Lower lobe of right lung (tissue), 2 donors: Measurements from ENCODE around the gene C3. TPM values are rescaled to one million over a fixed set of nuclear protein-coding genes. Genes with fewer than 3 reads are reported as not detected.
"Not testable (repeated sequence)": the region's sequence is repeated elsewhere in the genome, so short reads cannot be mapped to it uniquely, and the experiment has no call there.

Experiments used
- ATAC-seq, 2 donors: fragments of 200-7000 bp; cut with Tn5 transposase; one replicate each; pipeline ENCODE4 v1.9.1; 2020 to 2022; ENCODE audit warnings: mild to moderate bottlenecking in 2 of 2, moderate library complexity in 2 of 2
- DNase-seq: peaks from one replicate; pipeline ENCODE4 v3.0.0-alpha.2; 2020
- H3K27ac ChIP-seq: fragments of 200-600 bp; one replicate; pipeline ENCODE4 v1.8.0; 2022
- H3K27me3 ChIP-seq: fragments of 200-600 bp; one replicate; pipeline ENCODE4 v1.8.0; 2022; ENCODE audit warnings: low read depth
- H3K36me3 ChIP-seq: fragments of 200-600 bp; one replicate; pipeline ENCODE4 v1.8.0; 2022; ENCODE audit warnings: mild to moderate bottlenecking
- H3K4me1 ChIP-seq: fragments of 200-600 bp; one replicate; pipeline ENCODE4 v1.8.0; 2022
- H3K4me3 ChIP-seq: fragments of 200-600 bp; one replicate; pipeline ENCODE4 v1.8.0; 2022; ENCODE audit warnings: mild to moderate bottlenecking
- H3K9me3 ChIP-seq: fragments of 200-600 bp; one replicate; pipeline ENCODE4 v1.8.0; 2022
- intact Hi-C: fragments of 100-400 bp; cut with DNase I; formaldehyde crosslinking; loops from one replicate; pipeline ENCODE4 v1.11.0; 2022
- total RNA-seq: library from RNA; stranded (reverse); fragmentation: NEBNext Ultra II Directional; extraction: Animal tissue kit (Norgen Biotek cat#: 25700); gene quantifications from one replicate; pipeline ENCODE4 v1.2.1, GENCODE V29; 2021
- TF ChIP-seq, protein P1 (sequence below): fragments of 200-600 bp; IDR thresholded peaks from one replicate; pipeline ENCODE4 v1.8.0; 2022; ENCODE audit warnings: antibody characterized with exemption, mild to moderate bottlenecking
- donor health status: DM: no; HTN: yes; CAD: no; lungs with severe emphysema.

C3 gene
- total RNA-seq, 1 donor from 2014 or later, result 1,321 TPM

GRCh38 chr19:6750062-6750461 lies 29.6 kb upstream of the C3 start:
- Histone ChIP-seq H3K4me3 (no peak overlapping the region), H3K27me3 (no peaks in the 10 kb centered on the region), H3K36me3 (peaks cover 82% of the 10 kb centered on the region), H3K4me1 (peaks cover 26% of the 10 kb centered on the region), H3K27ac (no peak overlapping the region), H3K9me3 (no peaks in the 10 kb centered on the region)
- no peak for DNase-seq
- ATAC-seq, result no peak
- intact Hi-C loops, result no loop called here
- TF ChIP-seq, protein P1, sequence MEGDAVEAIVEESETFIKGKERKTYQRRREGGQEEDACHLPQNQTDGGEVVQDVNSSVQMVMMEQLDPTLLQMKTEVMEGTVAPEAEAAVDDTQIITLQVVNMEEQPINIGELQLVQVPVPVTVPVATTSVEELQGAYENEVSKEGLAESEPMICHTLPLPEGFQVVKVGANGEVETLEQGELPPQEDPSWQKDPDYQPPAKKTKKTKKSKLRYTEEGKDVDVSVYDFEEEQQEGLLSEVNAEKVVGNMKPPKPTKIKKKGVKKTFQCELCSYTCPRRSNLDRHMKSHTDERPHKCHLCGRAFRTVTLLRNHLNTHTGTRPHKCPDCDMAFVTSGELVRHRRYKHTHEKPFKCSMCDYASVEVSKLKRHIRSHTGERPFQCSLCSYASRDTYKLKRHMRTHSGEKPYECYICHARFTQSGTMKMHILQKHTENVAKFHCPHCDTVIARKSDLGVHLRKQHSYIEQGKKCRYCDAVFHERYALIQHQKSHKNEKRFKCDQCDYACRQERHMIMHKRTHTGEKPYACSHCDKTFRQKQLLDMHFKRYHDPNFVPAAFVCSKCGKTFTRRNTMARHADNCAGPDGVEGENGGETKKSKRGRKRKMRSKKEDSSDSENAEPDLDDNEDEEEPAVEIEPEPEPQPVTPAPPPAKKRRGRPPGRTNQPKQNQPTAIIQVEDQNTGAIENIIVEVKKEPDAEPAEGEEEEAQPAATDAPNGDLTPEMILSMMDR, result no peak

DNA sequence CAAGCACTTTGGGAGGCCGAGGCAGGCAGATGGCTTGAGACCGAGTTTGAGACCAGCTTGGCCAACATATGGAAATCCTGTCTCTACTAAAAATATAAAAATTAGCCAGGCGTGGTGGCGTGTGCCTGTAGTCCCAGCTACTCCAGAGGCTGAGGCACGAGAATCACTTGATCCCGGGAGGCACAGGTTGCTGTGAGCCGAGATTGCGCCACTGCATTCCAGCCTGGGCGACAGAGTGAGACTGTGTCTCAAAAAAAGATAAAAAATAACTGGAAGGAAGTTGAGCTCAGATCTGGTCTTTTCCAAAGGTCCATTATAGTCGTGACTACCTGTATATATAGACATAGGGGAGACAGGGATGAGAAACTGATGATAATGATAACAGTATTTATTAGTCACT lies 28.1 kb upstream of the C3 start:
- intact Hi-C loops, ATAC-seq, H3K9me3 ChIP-seq, H3K27me3 ChIP-seq, H3K27ac ChIP-seq, H3K4me3 ChIP-seq: not testable (repeated sequence)
- DNase-seq, result peak; percentile 64
- Histone ChIP-seq H3K36me3 (peaks cover 89% of the 10 kb centered on the region), H3K4me1 (peaks cover 39% of the 10 kb centered on the region)

GRCh38 chr19:6745965-6746364 lies 25.5 kb upstream of the C3 start:
- DNase-seq (no peak), ATAC-seq (no peak)
- peaks cover 79% of the 10 kb centered on the region for H3K36me3 ChIP-seq
- intact Hi-C loops, result no loop called here
- TF ChIP-seq, protein P1, result no peak
- H3K4me1 ChIP-seq, result peaks cover 51% of the 10 kb centered on the region
- H3K4me3 ChIP-seq, result no peak overlapping the region
- no peak overlapping the region for H3K27ac ChIP-seq
- no peaks in the 10 kb centered on the region for H3K27me3 ChIP-seq
- H3K9me3 ChIP-seq, result no peaks in the 10 kb centered on the region

DNA sequence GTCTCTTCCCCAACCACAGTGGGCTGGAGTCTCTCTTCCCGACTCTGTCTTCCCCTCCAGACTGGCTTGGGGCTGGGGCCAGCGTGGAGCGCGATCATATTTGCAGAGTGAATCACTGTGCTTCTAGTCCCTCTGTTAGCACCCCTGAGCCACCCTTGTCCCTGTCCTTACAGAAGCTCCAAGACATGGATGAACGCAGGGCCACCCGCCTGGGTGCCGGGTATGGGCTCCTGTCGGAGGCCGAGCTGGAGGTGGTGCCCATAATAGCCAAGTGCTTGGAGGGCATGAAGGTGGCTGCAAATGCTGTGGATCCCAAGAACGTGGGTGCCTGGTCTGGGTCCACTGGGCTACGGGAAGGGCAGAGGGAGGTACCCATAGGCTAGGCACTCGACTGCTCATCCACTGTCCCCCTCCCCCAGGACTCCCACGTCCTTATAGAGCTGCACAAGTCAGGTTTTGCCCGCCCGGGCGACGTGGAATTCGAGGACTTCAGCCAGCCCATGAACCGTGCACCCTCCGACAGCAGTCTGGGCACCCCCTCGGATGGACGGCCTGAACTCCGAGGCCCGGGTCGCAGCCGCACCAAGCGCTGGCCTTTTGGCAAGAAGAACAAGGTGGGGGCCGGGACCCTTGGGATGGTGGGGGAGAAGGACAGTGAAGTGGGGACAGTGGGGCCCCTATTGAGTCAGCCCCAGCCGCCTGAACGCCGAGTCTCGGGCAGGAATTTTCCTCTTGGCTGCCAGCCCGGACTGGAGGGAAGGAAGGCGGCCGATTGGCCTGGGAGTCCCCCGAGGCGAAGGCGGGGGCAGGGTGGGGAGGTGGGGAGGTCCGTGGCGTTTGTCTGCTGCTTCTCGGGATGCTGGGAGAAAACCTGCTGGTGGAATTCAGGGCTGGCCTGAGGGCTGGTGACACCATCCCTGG lies 24.2 kb upstream of the C3 start:
- H3K27me3 ChIP-seq, result no peaks in the 10 kb centered on the region
- H3K4me3 ChIP-seq, result peak overlapping the region; percentile 31
- TF ChIP-seq, protein P1, result no peak
- intact Hi-C loops, result no loop called here
- H3K9me3 ChIP-seq, result no peaks in the 10 kb centered on the region
- peak overlapping the region; percentile 82 for H3K27ac ChIP-seq
- peaks cover 58% of the 10 kb centered on the region for H3K4me1 ChIP-seq
- ATAC-seq (peak; percentile 83 to 84), DNase-seq (peak; percentile 81)
- H3K36me3 ChIP-seq, result peaks cover 66% of the 10 kb centered on the region

DNA sequence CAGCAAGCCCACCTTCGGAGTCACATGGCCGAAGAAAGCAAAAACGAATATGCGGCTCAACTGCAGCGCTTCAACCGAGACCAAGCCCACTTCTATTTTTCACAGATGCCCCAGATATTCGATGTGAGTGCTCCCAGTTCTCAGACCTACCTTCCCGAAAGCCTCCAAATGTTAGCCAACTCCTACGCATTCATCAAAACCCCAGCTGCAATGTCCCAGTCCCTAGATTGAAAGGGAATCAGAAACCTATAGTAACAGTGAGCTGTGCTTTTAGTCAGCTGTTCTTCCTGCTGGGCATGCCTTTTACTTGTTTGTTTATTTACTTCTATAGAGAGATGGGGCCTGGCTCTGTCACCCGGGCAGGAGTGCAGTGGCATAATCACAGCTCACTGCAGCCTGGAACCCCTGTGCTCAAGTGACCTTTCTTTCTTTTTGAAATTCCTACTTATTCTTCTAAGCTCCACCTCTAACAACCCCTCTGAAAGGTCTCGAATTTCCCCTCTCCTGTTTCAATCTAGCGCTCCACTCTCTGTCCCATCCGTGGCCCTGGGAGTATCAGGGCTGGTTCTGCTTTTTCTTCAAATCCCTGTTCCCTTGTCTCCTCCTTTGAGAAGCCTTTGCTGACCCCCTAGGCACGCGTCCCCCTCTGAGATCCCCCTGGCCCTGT lies 23.4 kb upstream of the C3 start:
- Histone ChIP-seq H3K4me3 (peak overlapping the region; percentile 31), H3K9me3 (no peaks in the 10 kb centered on the region), H3K27ac (peak overlapping the region; percentile 82), H3K36me3 (peaks cover 58% of the 10 kb centered on the region), H3K4me1 (peaks cover 62% of the 10 kb centered on the region), H3K27me3 (no peaks in the 10 kb centered on the region)
- TF ChIP-seq, protein P1, result no peak
- ATAC-seq (no peak), DNase-seq (peak; percentile 11)
- intact Hi-C loops, result no loop called here

DNA sequence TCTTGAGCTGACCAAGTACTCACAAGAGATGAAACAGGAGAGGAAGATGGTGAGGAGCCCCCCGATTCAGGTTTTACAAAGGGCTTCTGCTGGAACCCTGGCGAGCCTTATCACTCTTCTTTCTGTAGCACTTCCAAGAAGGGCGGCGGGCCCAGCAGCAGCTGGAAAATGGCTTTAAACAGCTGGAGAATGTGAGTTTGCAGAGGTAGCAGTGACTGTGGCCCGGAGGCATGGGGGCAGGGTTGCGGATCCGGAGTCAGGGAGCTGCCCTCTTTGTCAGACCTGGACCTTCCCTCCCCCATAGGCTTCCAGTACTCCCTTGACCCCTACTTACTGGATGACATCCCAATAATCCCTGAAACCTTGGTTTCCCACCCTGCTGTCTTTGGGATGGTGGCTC lies 22.6 kb upstream of the C3 start:
- H3K27me3 ChIP-seq, result no peaks in the 10 kb centered on the region
- H3K36me3 ChIP-seq, result peaks cover 50% of the 10 kb centered on the region
- H3K27ac ChIP-seq, result no peak overlapping the region
- no peak overlapping the region for H3K4me3 ChIP-seq
- peak; percentile 46 for DNase-seq
- intact Hi-C loops, result no loop called here
- TF ChIP-seq, protein P1, result no peak
- peaks cover 64% of the 10 kb centered on the region for H3K4me1 ChIP-seq
- ATAC-seq, result no peak
- H3K9me3 ChIP-seq, result no peaks in the 10 kb centered on the region
